Colonic mucosa (tissue), 4 donors: ENCODE measurements around the gene SLC39A11. TPM values are rescaled to one million over a fixed set of nuclear protein-coding genes. Genes with fewer than 3 reads are reported as not detected.

ENCODE experiments used
- DNase-seq: peaks from one replicate; pipeline ENCODE4 v3.0.0-alpha.2; 2020
- H3K27ac ChIP-seq: fragments of 200-600 bp; one replicate; pipeline ENCODE4 v1.8.0; 2021
- H3K27me3 ChIP-seq: fragments of 200-600 bp; one replicate; pipeline ENCODE4 v1.8.0; 2021
- H3K36me3 ChIP-seq: fragments of 200-600 bp; one replicate; pipeline ENCODE4 v1.8.0; 2021
- H3K4me1 ChIP-seq: fragments of 200-600 bp; one replicate; pipeline ENCODE4 v1.8.0; 2021; ENCODE audit warnings: mild to moderate bottlenecking
- H3K4me3 ChIP-seq: fragments of 200-600 bp; one replicate; pipeline ENCODE4 v1.8.0; 2021
- H3K9ac ChIP-seq, 2 donors: one replicate each; pipeline ENCODE4 v1.7.0; 2013; ENCODE audit warnings: control low read depth in 2 of 2, low read depth in 2 of 2, low read length in 2 of 2
- H3K9me3 ChIP-seq: fragments of 200-600 bp; one replicate; pipeline ENCODE4 v1.8.0; 2021
- intact Hi-C: fragments of 100-400 bp; cut with DNase I; formaldehyde crosslinking; loops from one replicate; pipeline ENCODE4 v1.14.1; 2022
- total RNA-seq, 2 donors: library from RNA; stranded (reverse); fragmentation: NEBNext Ultra II Directional in 1 of 2; extraction: Animal tissue kit (Norgen Biotek cat#: 25700) in 1 of 2; gene quantifications; one replicate each; pipeline ENCODE4 v1.2.1, GENCODE V29; 2021
- TF ChIP-seq, protein P1 (sequence below): fragments of 200-600 bp; IDR thresholded peaks from one replicate; pipeline ENCODE4 v1.8.0; 2022; ENCODE audit warnings: antibody characterized with exemption, mild to moderate bottlenecking
- donor health status: healthy.
- donor health status: DM: no; HTN: no; CAD: no.
- donor health status: DM: no; HTN: no; CAD: no.

Gene SLC39A11
- total RNA-seq, 2 donors from 2014 or later = 57.7 to 60.0 TPM

DNA sequence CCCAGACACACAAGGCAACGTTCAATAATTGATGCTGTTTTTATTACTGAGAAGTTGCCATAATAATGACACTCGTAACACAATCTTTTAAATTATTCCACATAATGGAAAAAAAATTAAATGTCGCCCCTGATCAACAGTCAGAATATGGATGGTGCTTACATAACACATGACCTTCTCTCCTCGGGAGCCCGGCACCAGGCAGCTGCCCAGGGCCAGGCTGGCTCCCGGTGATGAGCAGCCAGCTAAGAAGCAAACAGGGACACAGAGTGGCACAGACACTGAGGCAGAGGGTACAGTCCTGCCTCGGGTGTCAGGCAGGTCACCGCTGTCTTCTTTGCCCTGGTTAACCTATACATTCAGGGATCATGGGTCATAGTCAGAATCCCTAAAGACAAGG is 137.9 kb downstream of the SLC39A11 start:
- intact Hi-C loops = no loop called here
- Histone ChIP-seq H3K27me3 (no peaks in the 10 kb centered on the region), H3K9ac (no peak overlapping the region), H3K9me3 (no peaks in the 10 kb centered on the region), H3K36me3 (no peaks in the 10 kb centered on the region), H3K4me3 (no peak overlapping the region), H3K27ac (no peak overlapping the region), H3K4me1 (no peaks in the 10 kb centered on the region)
- TF ChIP-seq, protein P1, sequence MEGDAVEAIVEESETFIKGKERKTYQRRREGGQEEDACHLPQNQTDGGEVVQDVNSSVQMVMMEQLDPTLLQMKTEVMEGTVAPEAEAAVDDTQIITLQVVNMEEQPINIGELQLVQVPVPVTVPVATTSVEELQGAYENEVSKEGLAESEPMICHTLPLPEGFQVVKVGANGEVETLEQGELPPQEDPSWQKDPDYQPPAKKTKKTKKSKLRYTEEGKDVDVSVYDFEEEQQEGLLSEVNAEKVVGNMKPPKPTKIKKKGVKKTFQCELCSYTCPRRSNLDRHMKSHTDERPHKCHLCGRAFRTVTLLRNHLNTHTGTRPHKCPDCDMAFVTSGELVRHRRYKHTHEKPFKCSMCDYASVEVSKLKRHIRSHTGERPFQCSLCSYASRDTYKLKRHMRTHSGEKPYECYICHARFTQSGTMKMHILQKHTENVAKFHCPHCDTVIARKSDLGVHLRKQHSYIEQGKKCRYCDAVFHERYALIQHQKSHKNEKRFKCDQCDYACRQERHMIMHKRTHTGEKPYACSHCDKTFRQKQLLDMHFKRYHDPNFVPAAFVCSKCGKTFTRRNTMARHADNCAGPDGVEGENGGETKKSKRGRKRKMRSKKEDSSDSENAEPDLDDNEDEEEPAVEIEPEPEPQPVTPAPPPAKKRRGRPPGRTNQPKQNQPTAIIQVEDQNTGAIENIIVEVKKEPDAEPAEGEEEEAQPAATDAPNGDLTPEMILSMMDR = no peak
- no peak for DNase-seq

DNA sequence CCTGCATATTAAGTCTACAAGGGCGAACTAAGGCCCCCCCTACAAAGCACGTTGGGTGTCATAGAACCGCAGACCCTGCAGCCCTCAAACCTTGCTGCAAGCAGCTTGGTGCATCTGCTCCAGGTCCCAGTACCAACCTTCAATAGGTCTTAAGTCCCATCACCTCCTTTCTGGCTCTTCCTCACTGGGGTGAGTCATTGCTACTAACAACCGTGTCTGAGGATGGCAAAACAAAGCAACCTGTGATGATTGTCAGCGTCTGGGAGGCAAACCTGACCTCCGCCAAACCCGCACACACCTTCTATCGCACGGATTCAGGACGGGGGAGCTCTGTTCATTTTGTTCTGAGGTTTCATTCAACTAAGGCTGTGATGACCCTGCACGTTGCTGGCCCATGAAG is 138.9 kb downstream of the SLC39A11 start:
- H3K36me3 ChIP-seq = no peaks in the 10 kb centered on the region
- H3K27ac ChIP-seq = no peak overlapping the region
- H3K27me3 ChIP-seq = no peaks in the 10 kb centered on the region
- TF ChIP-seq, protein P1 = no peak
- no peak for DNase-seq
- no peak overlapping the region for H3K4me3 ChIP-seq
- no peaks in the 10 kb centered on the region for H3K4me1 ChIP-seq
- no peak overlapping the region for H3K9ac ChIP-seq
- H3K9me3 ChIP-seq = no peaks in the 10 kb centered on the region
- intact Hi-C loops = no loop called here

DNA sequence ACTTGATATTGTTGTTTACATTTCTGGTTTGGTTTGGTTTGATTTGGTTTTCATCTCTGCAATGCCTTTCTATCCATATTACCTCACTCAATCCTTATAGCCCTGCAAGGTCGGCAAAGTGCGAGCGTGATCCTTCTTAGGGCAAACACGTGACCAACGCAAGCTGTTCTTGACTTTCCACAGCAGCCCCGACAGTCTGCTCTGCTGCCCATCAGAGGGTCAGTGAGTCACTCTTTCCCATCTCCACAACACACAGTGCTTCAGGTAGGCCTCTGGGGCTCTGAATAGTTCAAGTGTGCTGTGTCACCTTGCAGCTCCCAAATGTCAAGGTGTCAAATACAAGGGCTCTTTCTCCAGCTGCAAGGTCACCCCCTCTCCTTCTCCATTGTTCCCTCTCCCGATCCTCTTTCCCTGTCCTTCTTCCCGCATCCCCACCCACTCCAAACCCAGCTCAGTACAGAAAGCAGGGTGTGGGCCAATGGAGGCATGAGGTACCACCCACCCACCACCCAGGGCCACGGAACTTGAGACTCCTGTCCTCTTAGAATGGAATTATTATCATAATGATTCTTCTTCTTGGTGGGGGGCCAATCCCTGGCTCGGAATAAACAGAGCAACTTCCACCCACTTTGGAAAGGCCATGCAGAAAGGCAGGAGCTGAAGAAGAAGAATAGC is 139.7 kb downstream of the SLC39A11 start:
- TF ChIP-seq, protein P1 = no peak
- Histone ChIP-seq H3K36me3 (no peaks in the 10 kb centered on the region), H3K27me3 (no peaks in the 10 kb centered on the region), H3K27ac (no peak overlapping the region), H3K4me3 (no peak overlapping the region), H3K9me3 (no peaks in the 10 kb centered on the region), H3K4me1 (no peaks in the 10 kb centered on the region), H3K9ac (no peak overlapping the region)
- intact Hi-C loops = no loop called here
- no peak for DNase-seq

DNA sequence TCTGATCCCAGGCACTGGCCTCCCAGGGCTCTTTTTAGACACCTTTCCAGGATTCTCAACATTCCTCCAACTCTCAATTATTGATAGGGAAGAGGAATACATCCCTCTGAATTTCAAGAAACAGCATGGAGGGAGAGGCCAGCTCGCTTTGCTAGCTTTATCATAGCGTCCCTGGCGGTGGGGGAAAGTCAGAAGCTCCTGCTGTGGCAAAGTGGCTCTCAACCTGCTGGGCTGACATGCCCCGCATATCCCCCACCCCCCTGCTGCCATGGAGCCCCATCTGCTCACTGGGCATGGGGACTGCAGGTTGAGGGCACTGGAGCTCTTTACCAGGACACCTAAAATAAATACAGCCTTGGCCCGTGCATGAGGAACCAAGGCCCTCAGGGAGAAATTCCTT is 140.3 kb downstream of the SLC39A11 start:
- H3K36me3 ChIP-seq = no peaks in the 10 kb centered on the region
- H3K9ac ChIP-seq = no peak overlapping the region
- no peaks in the 10 kb centered on the region for H3K27me3 ChIP-seq
- no peaks in the 10 kb centered on the region for H3K4me1 ChIP-seq
- intact Hi-C loops = no loop called here
- no peak overlapping the region for H3K4me3 ChIP-seq
- TF ChIP-seq, protein P1 = no peak
- H3K27ac ChIP-seq = no peak overlapping the region
- no peaks in the 10 kb centered on the region for H3K9me3 ChIP-seq
- no peak for DNase-seq

DNA sequence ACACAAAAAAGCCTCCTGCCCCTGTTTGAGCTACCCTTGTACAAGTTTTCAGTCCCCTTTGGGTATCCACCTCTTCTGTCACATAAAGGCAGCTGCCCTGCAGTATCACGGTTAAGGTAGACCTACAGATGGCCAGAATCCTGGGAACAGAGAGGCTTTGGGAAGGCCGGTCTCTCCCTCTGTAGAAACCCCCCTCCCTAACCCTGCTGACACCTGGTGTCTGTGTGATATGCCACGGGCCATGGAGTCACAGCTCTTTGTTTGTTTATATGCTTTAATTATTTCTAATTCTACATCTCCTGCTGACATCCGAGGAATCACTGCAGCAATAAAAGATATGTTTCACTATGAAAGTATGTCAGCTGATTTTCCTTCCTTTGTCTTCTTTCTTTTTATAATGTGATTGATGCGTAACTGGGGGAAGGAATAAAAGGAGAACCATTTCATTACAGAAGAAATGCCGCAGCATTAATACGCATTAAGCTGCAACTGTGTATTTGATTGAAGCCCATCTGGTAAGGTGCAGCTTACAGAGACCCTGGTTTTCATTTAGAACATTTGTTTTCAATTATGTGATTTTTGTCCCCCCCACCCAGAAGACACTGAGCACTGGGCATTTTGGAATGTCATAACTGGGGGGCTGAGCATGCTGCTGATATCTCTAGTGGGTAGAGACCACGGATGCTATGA is 142.1 kb downstream of the SLC39A11 start:
- Histone ChIP-seq H3K4me1 (no peaks in the 10 kb centered on the region), H3K27me3 (no peaks in the 10 kb centered on the region), H3K9ac (no peak overlapping the region), H3K36me3 (no peaks in the 10 kb centered on the region), H3K9me3 (no peaks in the 10 kb centered on the region), H3K4me3 (no peak overlapping the region), H3K27ac (no peak overlapping the region)
- intact Hi-C loops = no loop called here
- TF ChIP-seq, protein P1 = no peak
- no peak for DNase-seq
